SK-N-DZ (cell line): ENCODE results near the gene PKDCC.

Source experiments
- DNase-seq: peaks from one replicate; pipeline ENCODE4 v3.0.0-alpha.2; 2015; ENCODE audit warnings: low spot score

PKDCC gene

GRCh38 chr2:42050010-42050702 is 2.3 kb downstream of the PKDCC start:
- DNase-seq = no peak

GRCh38 chr2:42050703-42051542 is 3.1 kb downstream of the PKDCC start:
- no peak for DNase-seq

GRCh38 chr2:42051543-42052235 is 3.9 kb downstream of the PKDCC start:
- no peak for DNase-seq

GRCh38 chr2:42052702-42053481 is 5.1 kb downstream of the PKDCC start:
- no peak for DNase-seq

- no peak for DNase-seq
These were observed 5.6 kb downstream of the PKDCC start for GRCh38 chr2:42053482-42053790.

DNA sequence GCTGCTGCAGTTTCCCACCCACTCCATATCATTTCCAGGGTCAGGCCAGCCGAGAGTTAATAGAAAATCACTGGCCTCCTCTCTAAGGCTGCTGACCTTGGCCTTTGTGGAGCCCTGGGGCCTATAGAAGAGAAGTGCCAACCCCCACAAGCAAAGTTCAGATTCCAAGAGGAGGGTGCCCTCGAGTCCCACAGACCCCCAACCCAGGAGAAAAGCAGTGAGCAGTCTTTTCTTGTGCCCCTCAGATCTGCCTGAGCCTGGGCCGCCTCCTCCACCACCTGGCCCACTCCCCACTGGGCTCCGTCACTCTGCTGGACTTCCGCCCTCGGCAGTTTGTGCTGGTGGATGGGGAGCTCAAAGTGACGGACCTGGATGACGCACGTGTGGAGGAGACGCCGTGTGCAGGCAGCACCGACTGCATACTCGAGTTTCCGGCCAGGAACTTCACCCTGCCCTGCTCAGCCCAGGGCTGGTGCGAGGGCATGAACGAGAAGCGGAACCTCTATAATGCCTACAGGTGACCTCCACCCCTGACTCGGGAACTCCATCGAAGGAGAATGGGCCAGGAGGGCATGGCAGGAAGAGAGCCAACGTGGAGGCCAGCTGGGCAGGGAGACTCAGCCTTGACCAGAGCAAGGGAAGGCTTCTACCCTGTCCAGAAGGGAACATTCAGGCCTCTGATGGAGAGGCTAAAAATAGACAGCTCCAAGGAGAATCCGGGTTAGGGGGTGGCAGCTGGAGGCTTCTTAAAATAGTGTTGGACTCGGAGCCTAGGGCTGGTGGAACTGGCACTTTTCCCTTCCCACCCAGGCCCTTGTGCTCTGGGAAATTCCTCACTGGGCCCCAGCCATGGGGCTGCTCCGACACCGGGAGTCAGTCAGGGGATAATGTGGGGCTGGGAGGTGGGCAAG is 6.2 kb downstream of the PKDCC start:
- no peak for DNase-seq

DNA sequence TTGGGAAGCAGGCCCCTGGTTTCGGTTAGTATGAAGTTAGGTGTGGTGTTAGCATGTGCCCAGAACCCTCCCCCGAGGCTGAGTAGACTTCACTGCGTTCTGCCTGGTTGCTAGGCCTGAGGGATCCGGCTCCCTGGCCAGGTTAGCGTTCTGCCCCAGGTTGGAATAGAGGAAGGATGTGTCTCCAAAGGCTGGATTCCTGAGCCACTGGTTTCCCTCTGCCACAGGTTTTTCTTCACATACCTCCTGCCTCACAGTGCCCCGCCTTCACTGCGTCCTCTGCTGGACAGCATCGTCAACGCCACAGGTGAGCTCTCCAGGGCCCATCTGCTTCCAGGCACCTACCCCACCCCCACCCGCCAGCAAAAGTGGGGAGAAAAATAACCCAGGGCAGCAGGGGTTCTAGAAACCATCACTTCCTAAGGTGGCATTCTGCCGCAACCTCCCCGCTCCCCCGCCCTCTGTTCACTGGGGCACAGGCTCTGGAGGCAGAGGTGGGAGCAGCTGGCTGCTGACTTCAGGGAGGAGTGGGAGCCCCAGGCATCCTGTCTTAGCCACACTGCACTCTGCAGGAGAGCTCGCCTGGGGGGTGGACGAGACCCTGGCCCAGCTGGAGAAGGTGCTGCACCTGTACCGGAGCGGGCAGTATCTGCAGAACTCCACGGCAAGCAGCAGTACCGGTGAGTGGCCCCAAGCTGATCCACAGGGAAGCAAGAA is 7.1 kb downstream of the PKDCC start:
- no peak for DNase-seq

DNA sequence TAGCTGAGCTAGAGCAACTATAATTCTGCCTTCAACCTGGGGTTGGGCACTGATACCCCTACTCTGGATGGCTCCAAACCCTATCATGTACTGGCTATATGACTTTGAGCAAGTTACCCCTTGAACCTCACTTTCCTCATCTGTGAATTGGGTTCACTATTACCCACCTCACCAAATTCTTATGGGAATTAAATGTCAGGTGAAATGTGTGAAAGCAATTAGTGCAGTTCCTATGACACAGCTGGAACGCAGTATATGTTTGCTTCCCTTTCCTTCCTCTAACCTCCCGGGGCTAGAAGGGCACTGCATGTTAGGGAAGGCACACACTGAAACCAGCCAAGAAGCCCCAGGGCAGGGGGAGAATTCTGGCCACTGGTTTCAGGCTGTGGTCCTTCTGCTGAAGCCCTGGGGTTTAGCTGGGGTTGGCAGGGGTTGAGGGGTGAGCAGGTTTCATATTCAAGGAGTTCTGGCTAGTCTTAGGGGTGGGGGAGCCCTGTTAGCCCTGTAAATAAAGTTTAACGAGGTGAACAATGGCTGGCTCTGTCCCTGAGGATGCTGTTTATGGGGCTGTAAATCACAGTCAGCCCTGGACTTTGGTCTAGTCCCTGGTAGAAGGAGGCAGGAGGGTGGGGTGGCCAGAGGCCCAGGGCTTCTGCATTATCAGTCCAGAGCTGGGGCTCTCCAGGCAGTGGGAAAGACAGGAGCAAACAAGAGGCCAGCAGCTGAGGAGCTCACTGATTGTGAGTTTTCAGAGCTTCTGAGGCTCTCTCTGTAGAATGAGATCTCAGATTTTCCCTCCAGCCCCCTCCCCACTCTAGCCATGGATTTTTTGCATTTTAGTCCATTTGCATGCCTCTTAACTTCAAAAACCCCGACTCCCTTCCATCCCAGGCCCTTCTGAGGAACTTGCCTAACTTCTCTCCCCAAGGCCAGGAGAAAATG is 8.0 kb downstream of the PKDCC start:
- no peak for DNase-seq

DNA sequence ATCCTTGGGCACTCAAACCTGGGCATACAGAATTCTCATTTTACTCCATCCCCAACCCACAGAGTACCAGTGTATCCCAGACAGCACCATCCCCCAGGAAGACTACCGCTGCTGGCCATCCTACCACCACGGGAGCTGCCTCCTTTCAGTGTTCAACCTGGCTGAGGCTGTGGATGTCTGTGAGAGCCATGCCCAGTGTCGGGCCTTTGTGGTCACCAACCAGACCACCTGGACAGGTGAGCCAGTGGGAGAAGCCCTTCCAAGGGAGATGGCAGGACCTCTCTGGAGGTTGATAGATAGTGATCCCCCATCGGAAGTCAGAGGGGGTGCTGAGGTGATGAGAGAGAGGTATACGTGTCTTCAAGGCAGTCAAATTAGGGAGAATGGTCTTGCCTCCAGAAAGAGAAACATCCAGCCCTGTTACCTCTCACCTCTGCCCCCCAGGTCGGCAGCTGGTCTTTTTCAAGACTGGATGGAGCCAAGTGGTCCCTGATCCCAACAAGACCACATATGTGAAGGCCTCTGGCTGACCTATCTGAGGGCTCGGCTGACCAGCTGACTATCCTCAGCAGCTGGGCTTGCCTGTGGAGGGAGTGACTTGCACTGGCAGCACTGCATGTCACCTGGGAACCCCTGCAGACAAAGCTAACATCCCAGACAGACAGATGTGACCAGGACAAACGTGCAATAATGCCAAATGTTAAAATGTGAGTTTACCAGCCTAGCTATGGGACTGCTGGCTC is 9.5 kb downstream of the PKDCC start:
- no peak for DNase-seq

GRCh38 chr2:42057902-42058450 is 10.2 kb downstream of the PKDCC start:
- DNase-seq = no peak

GRCh38 chr2:42059261-42059898 is 11.6 kb downstream of the PKDCC start:
- no peak for DNase-seq

GRCh38 chr2:42060028-42060427 is 12.2 kb downstream of the PKDCC start:
- DNase-seq = no peak

DNA sequence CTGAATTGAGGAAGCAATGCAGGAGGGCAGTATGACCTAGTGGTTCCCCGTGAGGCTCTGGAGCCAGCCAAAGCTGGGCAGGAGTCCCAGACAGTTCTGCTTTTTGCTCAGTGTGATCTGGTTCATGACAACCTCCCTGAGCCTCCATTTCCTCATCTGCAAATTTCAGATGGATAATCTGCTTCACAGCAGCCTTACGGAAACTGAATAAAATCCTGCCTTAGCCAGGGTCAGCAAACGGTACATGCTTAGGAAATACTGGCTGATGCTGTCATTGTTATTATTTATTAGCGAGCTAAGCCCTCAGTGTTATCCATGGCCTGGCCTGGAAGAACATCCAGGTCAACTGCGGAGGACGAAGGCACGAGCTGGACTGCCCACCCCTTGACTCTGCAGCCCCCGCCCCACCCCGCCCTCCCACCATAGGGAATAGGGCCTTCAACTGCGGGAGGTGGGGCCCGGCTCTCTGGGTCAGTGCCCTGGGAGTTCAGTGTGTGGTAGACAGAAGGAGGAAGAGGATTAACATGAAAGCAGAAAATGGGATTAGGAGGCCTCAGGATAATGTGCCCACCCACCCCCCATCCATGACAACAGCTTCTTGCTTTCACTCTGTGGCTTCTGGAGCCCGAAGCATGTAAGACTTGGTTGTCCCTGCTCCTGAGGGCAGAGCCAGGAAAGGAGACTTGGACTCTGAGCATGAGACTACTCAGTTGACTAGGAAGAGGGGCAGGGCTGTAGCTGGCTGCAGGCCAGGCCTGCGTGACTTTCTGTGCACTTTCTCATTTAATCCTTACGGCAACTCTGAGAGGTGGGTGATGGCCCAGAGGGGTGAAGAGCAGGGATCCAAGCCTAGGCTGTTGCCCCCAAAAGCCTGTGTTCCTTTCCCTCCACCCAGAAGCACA is 13.1 kb downstream of the PKDCC start:
- DNase-seq = no peak

GRCh38 chr2:42061839-42062238 is 14.0 kb downstream of the PKDCC start:
- DNase-seq = no peak

DNA sequence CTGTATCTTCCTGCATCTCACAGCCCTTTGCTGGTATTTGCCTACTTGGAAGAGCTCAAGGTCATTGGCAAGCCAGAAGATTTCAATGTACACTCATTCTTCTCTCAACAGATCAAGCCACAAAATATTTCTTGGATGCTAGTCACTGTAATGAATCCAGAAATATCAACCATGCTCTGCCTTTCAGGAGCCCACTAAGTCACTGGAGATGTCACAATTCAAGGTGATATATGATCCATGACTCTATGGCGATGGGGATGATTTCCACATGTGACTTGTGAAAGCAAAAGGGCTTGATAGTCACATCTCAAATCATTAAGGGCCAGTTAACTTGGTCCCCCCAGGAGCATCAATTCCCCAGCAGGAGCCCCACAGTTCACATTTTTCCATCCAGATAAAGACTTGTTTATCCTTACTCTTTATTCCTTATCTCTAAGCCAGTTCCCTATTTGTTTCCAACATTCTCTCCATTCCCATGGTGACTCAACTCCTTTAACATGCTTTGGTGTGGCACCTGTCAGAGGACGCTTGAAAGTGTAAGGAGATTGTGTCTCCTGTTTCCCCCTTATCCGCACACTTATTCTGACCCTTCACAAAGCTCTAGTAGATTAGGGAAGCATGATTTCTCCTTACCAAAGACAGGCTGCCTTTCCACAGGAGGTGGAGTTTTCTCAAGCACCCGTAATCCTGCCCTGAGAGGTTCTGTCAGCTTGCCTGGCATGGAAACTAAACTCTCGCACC is 15.8 kb downstream of the PKDCC start:
- DNase-seq = no peak
